GM21576 (cell line): ENCODE results near the gene EYA4.

ENCODE experiments used
- ATAC-seq: cut with Tn5 transposase; IDR thresholded peaks from one replicate; pipeline ENCODE4 v1.9.1; 2021; ENCODE audit warnings: mild to moderate bottlenecking, moderate library complexity; ENCODE audit not compliant: unreplicated experiment

EYA4 gene

GRCh38 chr6:133435065-133435728 is 194.0 kb downstream of the EYA4 start:
- no peak for ATAC-seq

- ATAC-seq = no peak
Measured at GRCh38 chr6:133436652-133437051, 195.5 kb downstream of the EYA4 start.

- ATAC-seq = no peak
Measured at GRCh38 chr6:133441491-133441890, 200.3 kb downstream of the EYA4 start.

GRCh38 chr6:133446789-133447188 is 205.6 kb downstream of the EYA4 start:
- no peak for ATAC-seq

GRCh38 chr6:133447924-133448323 is 206.8 kb downstream of the EYA4 start:
- ATAC-seq = no peak

- ATAC-seq = no peak
Measured at GRCh38 chr6:133456439-133456838, 215.3 kb downstream of the EYA4 start.

GRCh38 chr6:133456944-133457343 is 215.8 kb downstream of the EYA4 start:
- no peak for ATAC-seq

- no peak for ATAC-seq
Measured at GRCh38 chr6:133460101-133460500, 218.9 kb downstream of the EYA4 start.

GRCh38 chr6:133463790-133464189 is 222.6 kb downstream of the EYA4 start:
- no peak for ATAC-seq

- no peak for ATAC-seq
Measured at GRCh38 chr6:133466680-133467079, 225.5 kb downstream of the EYA4 start.

GRCh38 chr6:133467231-133467981 is 226.2 kb downstream of the EYA4 start:
- ATAC-seq = no peak

GRCh38 chr6:133467982-133468380 is 226.8 kb downstream of the EYA4 start:
- ATAC-seq = no peak

GRCh38 chr6:133468591-133468990 is 227.4 kb downstream of the EYA4 start:
- ATAC-seq = no peak

GRCh38 chr6:133474516-133474915 is 233.4 kb downstream of the EYA4 start:
- ATAC-seq = no peak

GRCh38 chr6:133478673-133479072 is 237.5 kb downstream of the EYA4 start:
- no peak for ATAC-seq

- ATAC-seq = no peak
Measured at GRCh38 chr6:133487174-133487573, 246.0 kb downstream of the EYA4 start.

- ATAC-seq = no peak
Measured at GRCh38 chr6:133495205-133495903, 254.2 kb downstream of the EYA4 start.

GRCh38 chr6:133499662-133500061 is 258.5 kb downstream of the EYA4 start:
- no peak for ATAC-seq

- no peak for ATAC-seq
Measured at GRCh38 chr6:133501675-133502270, 260.6 kb downstream of the EYA4 start.

- ATAC-seq = no peak
Measured at GRCh38 chr6:133502441-133503335, 261.5 kb downstream of the EYA4 start.

- ATAC-seq = no peak
Measured at GRCh38 chr6:133503336-133503729, 262.2 kb downstream of the EYA4 start.
